Measurements from ENCODE around the gene PPWD1. TPM values are rescaled to one million over a fixed set of nuclear protein-coding genes. Genes with fewer than 3 reads are reported as not detected.

PPWD1 gene
- total RNA-seq, 2 donors from 2014 or later: 47.0 to 48.6 TPM

GRCh38 chr5:65535529-65535987 is 27.5 kb upstream of the PPWD1 start:
- Mint-ChIP-seq H3K27ac (no peak overlapping the region), H3K4me1 (peaks cover 9% of the 10 kb centered on the region), H3K4me3 (no peak overlapping the region), H3K36me3 (ENCODE audit: low read depth) (peaks cover 22% of the 10 kb centered on the region), H3K27me3 (ENCODE audit: insufficient read depth) (no peaks in the 10 kb centered on the region), H3K9me3 (no peaks in the 10 kb centered on the region)
- no peak overlapping the region for H3K9ac ChIP-seq (ENCODE audit: extremely low read depth, low read length, poor library complexity, severe bottlenecking)
- peaks cover 5% of the 10 kb centered on the region for H3K4me1 ChIP-seq (ENCODE audit: control insufficient read depth, insufficient read depth, low read length)
- no peak for DNase-seq
- 93 to 94% methylated on average over 5 to 6 of the region's 6 CpGs for WGBS, 2 experiments (ENCODE audit: insufficient coverage in 1 of 2, insufficient read length in 1 of 2)
- no peak overlapping the region for H3K4me3 ChIP-seq (ENCODE audit: low read length)
- no peak for TF ChIP-seq CTCF (conservative IDR thresholded peaks at IDR 0.05)
- peaks cover 19% of the 10 kb centered on the region for H3K36me3 ChIP-seq (ENCODE audit: control insufficient read depth, insufficient read depth, low read length)
- H3K27me3 ChIP-seq (ENCODE audit: control insufficient read depth, insufficient read depth, low read length, poor library complexity, severe bottlenecking): no peaks in the 10 kb centered on the region
- H3K27ac ChIP-seq (ENCODE audit: low read depth, low read length): no peak overlapping the region
- no peaks in the 10 kb centered on the region for H3K9me3 ChIP-seq (ENCODE audit: control insufficient read depth, low read length)

GRCh38 chr5:65539827-65540226 is 23.3 kb upstream of the PPWD1 start:
- H3K36me3 Mint-ChIP-seq (ENCODE audit: low read depth): peaks cover 52% of the 10 kb centered on the region
- no peaks in the 10 kb centered on the region for H3K27me3 Mint-ChIP-seq (ENCODE audit: insufficient read depth)
- Histone ChIP-seq H3K4me3 (ENCODE audit: low read length) (no peak overlapping the region), H3K27ac (ENCODE audit: low read depth, low read length) (no peak overlapping the region), H3K9ac (ENCODE audit: extremely low read depth, low read length, poor library complexity, severe bottlenecking) (no peak overlapping the region), H3K4me1 (ENCODE audit: control insufficient read depth, insufficient read depth, low read length) (peaks cover 5% of the 10 kb centered on the region), H3K27me3 (ENCODE audit: control insufficient read depth, insufficient read depth, low read length, poor library complexity, severe bottlenecking) (no peaks in the 10 kb centered on the region), H3K36me3 (ENCODE audit: control insufficient read depth, insufficient read depth, low read length) (peaks cover 45% of the 10 kb centered on the region), H3K9me3 (ENCODE audit: control insufficient read depth, low read length) (no peaks in the 10 kb centered on the region)
- H3K27ac Mint-ChIP-seq: peak overlapping the region; percentile 75
- no peaks in the 10 kb centered on the region for H3K9me3 Mint-ChIP-seq
- DNase-seq: no peak
- H3K4me3 Mint-ChIP-seq: no peak overlapping the region
- peaks cover 9% of the 10 kb centered on the region for H3K4me1 Mint-ChIP-seq
- TF ChIP-seq CTCF (conservative IDR thresholded peaks at IDR 0.05): no peak

DNA sequence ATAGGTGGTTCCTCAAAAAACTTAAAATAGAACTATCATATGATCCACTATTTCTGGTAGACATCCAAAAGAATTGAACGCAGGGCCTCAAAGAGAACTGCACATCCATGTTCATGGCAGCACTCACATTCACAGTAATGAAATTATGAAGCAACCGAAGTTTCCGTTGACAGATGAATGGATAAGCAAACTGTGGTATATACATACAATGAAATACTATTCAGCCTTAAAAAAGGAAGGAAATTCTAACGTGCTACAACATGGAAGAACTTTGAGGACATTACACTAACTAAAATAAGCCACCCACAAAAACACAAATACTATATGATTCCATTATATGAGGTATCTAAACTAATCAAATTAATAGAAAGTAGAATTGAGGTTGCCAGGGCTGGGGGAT is 18.6 kb upstream of the PPWD1 start:
- Histone ChIP-seq H3K36me3 (ENCODE audit: control insufficient read depth, insufficient read depth, low read length) (peaks cover 42% of the 10 kb centered on the region), H3K9me3 (ENCODE audit: control insufficient read depth, low read length) (no peaks in the 10 kb centered on the region), H3K4me3 (ENCODE audit: low read length) (no peak overlapping the region), H3K4me1 (ENCODE audit: control insufficient read depth, insufficient read depth, low read length) (peaks cover 3% of the 10 kb centered on the region), H3K9ac (ENCODE audit: extremely low read depth, low read length, poor library complexity, severe bottlenecking) (no peak overlapping the region), H3K27me3 (ENCODE audit: control insufficient read depth, insufficient read depth, low read length, poor library complexity, severe bottlenecking) (no peaks in the 10 kb centered on the region), H3K27ac (ENCODE audit: low read depth, low read length) (no peak overlapping the region)
- H3K4me3 Mint-ChIP-seq: no peak overlapping the region
- no peak for DNase-seq
- no peak for TF ChIP-seq CTCF (conservative IDR thresholded peaks at IDR 0.05)
- no peaks in the 10 kb centered on the region for H3K9me3 Mint-ChIP-seq
- H3K36me3 Mint-ChIP-seq (ENCODE audit: low read depth): peaks cover 63% of the 10 kb centered on the region
- 92% methylated on average over 3 of the region's 4 CpGs; no CpG with 5 or more reads in 1 of the 2 experiments for WGBS, 2 experiments (ENCODE audit: insufficient coverage in 1 of 2, insufficient read length in 1 of 2)
- no peaks in the 10 kb centered on the region for H3K27me3 Mint-ChIP-seq (ENCODE audit: insufficient read depth)
- H3K4me1 Mint-ChIP-seq: peaks cover 6% of the 10 kb centered on the region
- H3K27ac Mint-ChIP-seq: no peak overlapping the region

Data from endodermal cell (in vitro differentiated cells).